GM23338 (cell line): ENCODE measurements around the gene DACT2. TPM values are rescaled to one million over a fixed set of nuclear protein-coding genes. Genes with fewer than 3 reads are reported as not detected.

Experiments
- ATAC-seq: fragments of 200-7000 bp; cut with Tn5 transposase; 3 replicates; pipeline ENCODE4 v1.9.1; 2020
- DNase-seq: peaks from one replicate; pipeline ENCODE4 v3.0.0-alpha.2; 2015; ENCODE audit warnings: low spot score
- H2AFZ ChIP-seq: fragments of 200-600 bp; sonication (generic); 2 replicates; pipeline ENCODE4 v1.8.0; 2016; ENCODE audit warnings: antibody characterized with exemption, mild to moderate bottlenecking, moderate library complexity
- H3F3A ChIP-seq: fragments of 200-600 bp; sonication (generic); replicated peaks from 2 replicates; pipeline ENCODE4 v1.8.0; 2017; ENCODE audit warnings: antibody characterized with exemption, mixed run types, low read depth
- H3K27ac ChIP-seq: fragments of 200-600 bp; sonication (generic); 2 replicates; pipeline ENCODE4 v1.6.1; 2016; ENCODE audit warnings: low read depth
- H3K27me3 ChIP-seq: fragments of 200-600 bp; sonication (generic); 2 replicates; pipeline ENCODE4 v1.8.0; 2016; ENCODE audit warnings: mild to moderate bottlenecking, mixed run types, moderate library complexity; ENCODE audit not compliant: insufficient read depth
- H3K36me3 ChIP-seq: fragments of 200-600 bp; sonication (generic); 2 replicates; pipeline ENCODE4 v1.8.0; 2016; ENCODE audit warnings: mild to moderate bottlenecking; ENCODE audit not compliant: insufficient read depth
- H3K4me1 ChIP-seq: fragments of 200-600 bp; sonication (generic); 2 replicates; pipeline ENCODE4 v1.8.0; 2016; ENCODE audit warnings: mild to moderate bottlenecking, moderate library complexity; ENCODE audit not compliant: insufficient read depth
- H3K4me2 ChIP-seq: fragments of 200-600 bp; sonication (generic); 2 replicates; pipeline ENCODE4 v1.7.1; 2017; ENCODE audit warnings: mixed run types
- H3K4me3 ChIP-seq: fragments of 200-600 bp; sonication (generic); 2 replicates; pipeline ENCODE4 v1.6.1; 2016; ENCODE audit warnings: mixed run types
- H3K79me2 ChIP-seq: fragments of 200-600 bp; sonication (generic); replicated peaks from 2 replicates; pipeline ENCODE4 v1.8.0; 2017; ENCODE audit warnings: mild to moderate bottlenecking; ENCODE audit not compliant: insufficient read depth
- H3K9me2 ChIP-seq: fragments of 200-600 bp; sonication (generic); 2 replicates; pipeline ENCODE4 v1.8.0; 2017; ENCODE audit not compliant: insufficient read depth
- H4K20me1 ChIP-seq: fragments of 200-600 bp; sonication (generic); replicated peaks from 2 replicates; pipeline ENCODE4 v1.8.0; 2017; ENCODE audit warnings: mild to moderate bottlenecking; ENCODE audit not compliant: insufficient read depth
- H3K27ac Mint-ChIP-seq: 2 replicates; pipeline ENCODE4 v1.8.0; 2020; ENCODE audit warnings: inconsistent platforms, mild to moderate bottlenecking, moderate library complexity, mixed read lengths
- H3K27me3 Mint-ChIP-seq: 3 replicates; pipeline ENCODE4 v1.8.0; 2022; ENCODE audit warnings: low read depth, mild to moderate bottlenecking, moderate library complexity, mixed read lengths, inconsistent platforms; ENCODE audit not compliant: insufficient read depth, poor library complexity
- H3K36me3 Mint-ChIP-seq: 3 replicates; pipeline ENCODE4 v1.8.0; 2021; ENCODE audit warnings: low read depth, mild to moderate bottlenecking, inconsistent platforms, moderate library complexity, mixed read lengths
- H3K4me1 Mint-ChIP-seq: 3 replicates; pipeline ENCODE4 v1.8.0; 2020; ENCODE audit warnings: mild to moderate bottlenecking, inconsistent platforms, mixed read lengths
- H3K4me3 Mint-ChIP-seq: 3 replicates; pipeline ENCODE4 v1.8.0; 2021; ENCODE audit warnings: moderate library complexity, mild to moderate bottlenecking, inconsistent platforms, mixed read lengths
- H3K9me3 Mint-ChIP-seq: 3 replicates; pipeline ENCODE4 v1.8.0; 2020; ENCODE audit warnings: moderate library complexity, mild to moderate bottlenecking, inconsistent platforms, mixed read lengths
- CREB1 ChIP-seq: fragments of 250-450 bp; sonication (Bioruptor Pico); IDR thresholded peaks from 2 replicates; pipeline ENCODE4 v1.5.0; 2020; ENCODE audit warnings: low read depth, mild to moderate bottlenecking, moderate library complexity
- CTCF ChIP-seq, 2 experiments: fragments of 200-600 bp in 1 of 2; sonication (generic) in 1 of 2; conservative IDR thresholded peaks; 2 replicates each; pipeline versions ENCODE4 v1.5.1 to v1.6.1; 2016 to 2017; ENCODE audit warnings: antibody characterized with exemption in 2 of 2, low read depth in 2 of 2, mild to moderate bottlenecking in 2 of 2, moderate library complexity in 1 of 2
- ETS1 ChIP-seq: IDR thresholded peaks from 2 replicates; pipeline ENCODE4 v1.6.1; 2016; ENCODE audit warnings: antibody characterized with exemption
- EZH2 ChIP-seq: fragments of 200-600 bp; sonication (generic); IDR thresholded peaks from one replicate; pipeline ENCODE4 v1.8.0; 2017; ENCODE audit warnings: antibody characterized with exemption, mild to moderate bottlenecking, low read depth; ENCODE audit not compliant: unreplicated experiment
- EZH2phosphoT487 ChIP-seq: fragments of 200-600 bp; sonication (generic); IDR thresholded peaks from one replicate; pipeline ENCODE4 v1.8.1; 2018; ENCODE audit warnings: antibody characterized with exemption; ENCODE audit not compliant: unreplicated experiment
- JUNB ChIP-seq: IDR thresholded peaks from one replicate; pipeline ENCODE4 v1.6.1; 2016; ENCODE audit warnings: antibody characterized with exemption; ENCODE audit not compliant: unreplicated experiment
- NANOG ChIP-seq: IDR thresholded peaks from 2 replicates; pipeline ENCODE4 v1.6.1; 2016; ENCODE audit warnings: antibody characterized with exemption, borderline replicate concordance
- POLR2AphosphoS5 ChIP-seq: IDR thresholded peaks from 2 replicates; pipeline ENCODE4 v1.6.1; 2016; ENCODE audit warnings: antibody characterized with exemption, low read depth
- REST ChIP-seq: IDR thresholded peaks from one replicate; pipeline ENCODE4 v1.6.1; 2018; ENCODE audit warnings: antibody characterized with exemption; ENCODE audit not compliant: unreplicated experiment
- STAT1 ChIP-seq: IDR thresholded peaks from one replicate; pipeline ENCODE4 v1.6.1; 2016; ENCODE audit warnings: antibody characterized with exemption; ENCODE audit not compliant: unreplicated experiment
- ZNF114 ChIP-seq: fragments of 250-450 bp; sonication (Bioruptor Pico); IDR thresholded peaks from 2 replicates; pipeline ENCODE4 v1.5.0; 2020; ENCODE audit warnings: mild to moderate bottlenecking, moderate library complexity
- ZNF331 ChIP-seq: fragments of 250-450 bp; sonication (Bioruptor Pico); IDR thresholded peaks from 2 replicates; pipeline ENCODE4 v1.5.0; 2020; ENCODE audit warnings: low read depth, mild to moderate bottlenecking, moderate library complexity
- ZNF462 ChIP-seq: fragments of 250-450 bp; sonication (Bioruptor Pico); IDR thresholded peaks from 2 replicates; pipeline ENCODE4 v1.5.0; 2020; ENCODE audit warnings: mild to moderate bottlenecking, moderate library complexity
- polyA plus RNA-seq: library from polyadenylated mRNA; unstranded; fragments of >200 nt; fragmentation: Nextera tagmentation; extraction: Ambion mirVana; gene quantifications from 2 replicates; pipeline ENCODE4 v1.2.1, GENCODE V29; 2016
- total RNA-seq: library from RNA; depleted of rRNA; stranded (reverse); fragments of >200 nt; shearing (Covaris generic); gene quantifications from 2 replicates; pipeline ENCODE4 v1.2.3, GENCODE V29; 2014

Gene DACT2
- total and polyA plus RNA-seq, 2 experiments from 2014 or later, result 1.8 to 10.6 TPM

GRCh38 chr6:168348186-168348585 is 28.6 kb upstream of the DACT2 start:
- H3K4me3 ChIP-seq, result no peak overlapping the region
- H4K20me1 ChIP-seq, result no peaks in the 10 kb centered on the region
- H3K27ac Mint-ChIP-seq, result no peak overlapping the region
- TF ChIP-seq ZNF114 (no peak), EZH2 (no peak), ZNF462 (CRISPR knock-in tag) (no peak), EZH2phosphoT487 (no peak), ETS1 (no peak), CTCF (conservative IDR thresholded peaks at IDR 0.05; ENCODE audit: low read depth in 2 of 2) (no peak), STAT1 (no peak), REST (no peak), ZNF331 (CRISPR knock-in tag) (no peak), NANOG (no peak), JUNB (no peak), POLR2AphosphoS5 (no peak), CREB1 (CRISPR knock-in tag) (no peak)
- no peaks in the 10 kb centered on the region for H3K27me3 ChIP-seq
- H3K4me2 ChIP-seq, result no peak overlapping the region
- H3K9me2 ChIP-seq, result peaks cover 5% of the 10 kb centered on the region; the same call in 1 of the 2 replicates
- no peak overlapping the region for H3K4me3 Mint-ChIP-seq
- no peaks in the 10 kb centered on the region for H3F3A ChIP-seq
- peaks cover 9% of the 10 kb centered on the region for H3K27me3 Mint-ChIP-seq
- H3K36me3 Mint-ChIP-seq, result no peaks in the 10 kb centered on the region; the same call in 2 of the 3 replicates
- H3K79me2 ChIP-seq, result no peaks in the 10 kb centered on the region
- H3K4me1 Mint-ChIP-seq, result peaks cover 9% of the 10 kb centered on the region; the same call in 1 of the 3 replicates
- no peak for DNase-seq
- H3K4me1 ChIP-seq, result no peaks in the 10 kb centered on the region
- no peaks in the 10 kb centered on the region for H3K9me3 Mint-ChIP-seq
- H3K36me3 ChIP-seq, result no peaks in the 10 kb centered on the region
- no peak overlapping the region for H3K27ac ChIP-seq
- peak; percentile 57; the same call in 2 of the 3 replicates for ATAC-seq
- no peak overlapping the region for H2AFZ ChIP-seq
